Naive thymus-derived CD4-positive, alpha-beta T cell (primary cell): ENCODE data around the gene AGPAT4. TPM values are rescaled to one million over a fixed set of nuclear protein-coding genes. Genes with fewer than 3 reads are reported as not detected.
"Not testable (repeated sequence)": the region's sequence is repeated elsewhere in the genome, so short reads cannot be mapped to it uniquely, and the experiment has no call there.

Experiments
- ATAC-seq: fragments of 150-1000 bp; cut with Tn5 transposase; 2 replicates; pipeline ENCODE4 v1.10.0; 2021; ENCODE audit warnings: mild to moderate bottlenecking, moderate library complexity
- CTCF ChIA-PET: fragments of 350-600 bp; sonication (Branson Sonifier 250); formaldehyde crosslinking; loops from one replicate; lab custom pipeline; 2021; ENCODE audit warnings: antibody characterized with exemption; lab: Charles Lee
- POLR2A ChIA-PET: fragments of 350-600 bp; sonication (Branson Sonifier 250); formaldehyde crosslinking; loops from one replicate; lab custom pipeline; 2021; ENCODE audit warnings: antibody characterized with exemption, inconsistent platforms; lab: Charles Lee
- DNase-seq, 9 donors: peaks; one replicate each; pipeline versions ENCODE4 v3.0.0 to v3.0.0-alpha.2; 2020 to 2022; ENCODE audit warnings: mixed read lengths in 1 of 9
- H3K27ac ChIP-seq: one replicate; pipeline ENCODE4 v1.7.0; 2013; ENCODE audit warnings: mild to moderate bottlenecking, low read depth, low read length, moderate library complexity
- H3K27me3 ChIP-seq, 2 donors: one replicate each; pipeline ENCODE4 v1.7.0; 2013; ENCODE audit warnings: low read length in 2 of 2, mild to moderate bottlenecking in 2 of 2, moderate library complexity in 2 of 2; ENCODE audit not compliant: control insufficient read depth in 2 of 2, insufficient read depth in 2 of 2
- H3K36me3 ChIP-seq, 3 experiments: 1 replicate in 2 of 3; 2 replicates in 1 of 3; pipeline ENCODE4 v1.7.0; 2013; ENCODE audit warnings: low read length in 3 of 3, mild to moderate bottlenecking in 3 of 3, moderate library complexity in 1 of 3; ENCODE audit not compliant: insufficient read depth in 3 of 3, control insufficient read depth in 2 of 3
- H3K4me1 ChIP-seq, 2 donors: one replicate each; pipeline ENCODE4 v1.7.0; 2013; ENCODE audit warnings: low read length in 2 of 2, mild to moderate bottlenecking in 2 of 2, moderate library complexity in 1 of 2; ENCODE audit not compliant: control insufficient read depth in 2 of 2, insufficient read depth in 2 of 2
- H3K4me3 ChIP-seq: 2 replicates; pipeline ENCODE4 v1.7.0; 2013; ENCODE audit warnings: mild to moderate bottlenecking, low read length
- H3K9me3 ChIP-seq, 3 experiments: 1 replicate in 2 of 3; 2 replicates in 1 of 3; pipeline ENCODE4 v1.7.0; 2013; ENCODE audit warnings: low read length in 3 of 3; ENCODE audit not compliant: control insufficient read depth in 2 of 3
- H3K27ac Mint-ChIP-seq, 9 donors: one replicate each; pipeline ENCODE4 v1.8.0; 2020 to 2022; ENCODE audit warnings: mixed read lengths in 9 of 9, mild to moderate bottlenecking in 8 of 9, moderate library complexity in 5 of 9, inconsistent platforms in 2 of 9
- H3K27me3 Mint-ChIP-seq, 5 donors: one replicate each; pipeline ENCODE4 v1.8.0; 2021 to 2022; ENCODE audit warnings: mixed read lengths in 5 of 5, mild to moderate bottlenecking in 1 of 5
- H3K36me3 Mint-ChIP-seq, 5 donors: one replicate each; pipeline ENCODE4 v1.8.0; 2020 to 2022; ENCODE audit warnings: mixed read lengths in 5 of 5, mild to moderate bottlenecking in 3 of 5, inconsistent platforms in 1 of 5
- H3K4me1 Mint-ChIP-seq, 7 donors: one replicate each; pipeline ENCODE4 v1.8.0; 2020 to 2022; ENCODE audit warnings: mixed read lengths in 7 of 7, mild to moderate bottlenecking in 3 of 7, inconsistent platforms in 1 of 7
- H3K4me3 Mint-ChIP-seq, 10 donors: one replicate each; pipeline ENCODE4 v1.8.0; 2020 to 2022; ENCODE audit warnings: mild to moderate bottlenecking in 10 of 10, mixed read lengths in 10 of 10, moderate library complexity in 6 of 10, inconsistent platforms in 2 of 10
- H3K9me3 Mint-ChIP-seq, 11 donors: one replicate each; pipeline ENCODE4 v1.8.0; 2020 to 2022; ENCODE audit warnings: mixed read lengths in 11 of 11, mild to moderate bottlenecking in 4 of 11, inconsistent platforms in 1 of 11, moderate library complexity in 1 of 11
- intact Hi-C, 2 donors: fragments of 100-400 bp; cut with micrococcal nuclease; formaldehyde crosslinking; loops; one replicate each; pipeline ENCODE4 v1.15.1; 2023
- polyA plus RNA-seq, 2 donors: library from polyadenylated mRNA; unstranded; fragments of 300-500 nt; fragmentation: Illumina TruSeq; gene quantifications; one replicate each; pipeline ENCODE4 v1.2.3, GENCODE V29; 2021
- total RNA-seq, 6 experiments: library from RNA in 5 of 6; stranded (reverse) in 5 of 6; gene quantifications; 1 replicate in 5 of 6; 2 replicates in 1 of 6; pipeline ENCODE4 v1.2.3 and lab custom pipeline; 2021 to 2026

The AGPAT4 gene
- total and polyA plus RNA-seq, 7 experiments from 2014 or later = 1.1 to 16.2 (median 2.4) TPM

GRCh38 chr6:161191007-161191406, 82.9 kb downstream of the AGPAT4 start:
- no peaks in the 10 kb centered on the region for H3K4me1 ChIP-seq
- no peaks in the 10 kb centered on the region for H3K36me3 ChIP-seq
- POLR2A ChIA-PET = no interaction called here
- intact Hi-C loops = no loop called here
- H3K4me3 ChIP-seq = no peak overlapping the region
- no peak overlapping the region for H3K27ac ChIP-seq
- CTCF ChIA-PET = no interaction called here
- Mint-ChIP-seq H3K4me3 (no peak overlapping the region), H3K27me3 (no peaks in the 10 kb centered on the region), H3K27ac (no peak overlapping the region), H3K4me1 (peaks cover 0 to 12% (median 0%) of the 10 kb centered on the region in 7 donors), H3K36me3 (peaks cover 5 to 28% (median 16%) of the 10 kb centered on the region in 5 donors), H3K9me3 (peaks cover 2 to 21% (median 15%) of the 10 kb centered on the region in 11 donors)
- H3K27me3 ChIP-seq = no peaks in the 10 kb centered on the region
- ATAC-seq (no peak), DNase-seq (no peak)
- peaks cover 0 to 3% (median 0%) of the 10 kb centered on the region in 3 experiments for H3K9me3 ChIP-seq

DNA sequence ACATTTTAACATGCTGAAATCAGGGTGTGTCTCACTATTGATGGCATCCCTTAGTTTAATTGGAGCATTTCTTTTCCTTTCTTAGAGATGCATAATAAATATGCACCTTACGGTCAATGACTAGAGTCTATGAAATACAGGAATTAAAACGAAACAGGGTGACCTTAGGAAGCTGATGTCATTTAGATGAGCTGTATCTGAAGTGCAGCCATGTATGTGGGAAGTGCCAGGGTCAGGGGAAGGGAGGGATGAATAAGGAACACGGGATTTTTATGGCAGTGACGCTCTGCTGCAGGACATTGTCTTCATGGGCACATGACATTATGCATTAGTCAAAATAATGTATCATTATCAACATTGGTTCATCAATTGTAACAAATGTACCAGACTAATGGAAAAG, 84.0 kb downstream of the AGPAT4 start:
- Histone ChIP-seq H3K4me1 (no peaks in the 10 kb centered on the region), H3K27me3 (no peaks in the 10 kb centered on the region), H3K9me3 (peaks cover 0 to 3% (median 0%) of the 10 kb centered on the region in 3 experiments), H3K4me3 (no peak overlapping the region), H3K27ac (no peak overlapping the region), H3K36me3 (no peaks in the 10 kb centered on the region)
- Mint-ChIP-seq H3K27me3 (no peaks in the 10 kb centered on the region), H3K9me3 (peaks cover 0 to 19% (median 15%) of the 10 kb centered on the region in 11 donors), H3K4me1 (peaks cover 0 to 17% (median 0%) of the 10 kb centered on the region in 7 donors), H3K4me3 (no peak overlapping the region), H3K36me3 (peaks cover 5 to 31% (median 14%) of the 10 kb centered on the region in 5 donors), H3K27ac (no peak overlapping the region)
- DNase-seq = no peak
- ATAC-seq = no peak
- ChIA-PET POLR2A (no interaction called here), CTCF (interaction anchor here (0.6 kb wide), 2 partner anchors 12 to 100 kb away, joined by 3 to 4 read pairs; no protein-coding TSS in a partner anchor)
- intact Hi-C loops = no loop called here

- DNase-seq (no peak), ATAC-seq (no peak)
- Mint-ChIP-seq H3K4me3 (no peak overlapping the region), H3K36me3 (peaks cover 5 to 26% (median 14%) of the 10 kb centered on the region in 5 donors), H3K4me1 (peaks cover 0 to 17% (median 0%) of the 10 kb centered on the region in 7 donors), H3K27ac (no peak overlapping the region), H3K9me3 (peaks cover 0 to 19% (median 12%) of the 10 kb centered on the region in 11 donors), H3K27me3 (peaks cover 0 to 4% (median 0%) of the 10 kb centered on the region in 5 donors)
- POLR2A ChIA-PET = no interaction called here
- Histone ChIP-seq H3K36me3 (no peaks in the 10 kb centered on the region), H3K4me1 (no peaks in the 10 kb centered on the region), H3K9me3 (peaks cover 0 to 3% (median 0%) of the 10 kb centered on the region in 3 experiments), H3K4me3 (no peak overlapping the region), H3K27me3 (no peaks in the 10 kb centered on the region), H3K27ac (no peak overlapping the region)
- intact Hi-C loops = no loop called here
- CTCF ChIA-PET = interaction anchor here (0.6 kb wide), 1 partner anchor 10 kb away, joined by 3 read pairs; no protein-coding TSS in a partner anchor
Measured at GRCh38 chr6:161188547-161189465, 85.1 kb downstream of the AGPAT4 start.

GRCh38 chr6:161186173-161186769, 87.6 kb downstream of the AGPAT4 start:
- DNase-seq = no peak
- Histone ChIP-seq H3K9me3 (no peaks in the 10 kb centered on the region), H3K4me1 (no peaks in the 10 kb centered on the region), H3K27me3 (no peaks in the 10 kb centered on the region), H3K4me3 (no peak overlapping the region), H3K27ac (no peak overlapping the region), H3K36me3 (no peaks in the 10 kb centered on the region)
- POLR2A ChIA-PET = no interaction called here
- no peak for ATAC-seq
- intact Hi-C loops = no loop called here
- CTCF ChIA-PET = no interaction called here
- peaks cover 0 to 28% (median 9%) of the 10 kb centered on the region in 5 donors for H3K36me3 Mint-ChIP-seq
- peaks cover 0 to 17% (median 0%) of the 10 kb centered on the region in 7 donors for H3K4me1 Mint-ChIP-seq
- H3K4me3 Mint-ChIP-seq = peak overlapping the region in 1 of 10 donors; percentile 35
- peaks cover 0 to 5% (median 0%) of the 10 kb centered on the region in 5 donors for H3K27me3 Mint-ChIP-seq
- peaks cover 0 to 9% (median 4%) of the 10 kb centered on the region in 11 donors for H3K9me3 Mint-ChIP-seq
- peak overlapping the region in 3 of 9 donors; percentile 21 to 65 (median 56) for H3K27ac Mint-ChIP-seq

DNA sequence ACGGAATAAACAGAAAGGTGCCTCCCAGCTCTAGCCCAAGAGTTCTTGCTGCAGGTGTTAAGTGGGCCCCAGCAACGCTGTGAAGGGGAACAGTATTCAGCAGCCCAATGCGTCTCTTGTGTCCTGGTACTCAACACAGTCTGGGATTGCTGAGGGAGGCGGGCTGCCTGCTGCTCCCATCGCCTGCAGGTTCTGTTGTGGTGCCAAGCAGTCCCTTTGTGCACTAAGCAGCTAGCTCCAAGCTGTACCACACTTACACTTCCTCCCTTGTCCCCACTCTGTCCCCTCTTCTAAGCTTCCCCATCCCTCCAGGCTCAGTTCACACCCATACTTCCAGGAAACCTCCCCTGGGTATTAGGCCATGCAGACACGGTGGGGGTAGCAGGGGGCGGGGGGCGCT, 92.7 kb downstream of the AGPAT4 start:
- no peaks in the 10 kb centered on the region for H3K4me1 ChIP-seq
- no peak overlapping the region for H3K27ac Mint-ChIP-seq
- peaks cover 7 to 40% (median 13%) of the 10 kb centered on the region in 11 donors for H3K9me3 Mint-ChIP-seq
- H3K27ac ChIP-seq = no peak overlapping the region
- POLR2A ChIA-PET = no interaction called here
- H3K4me3 Mint-ChIP-seq = no peak overlapping the region
- peaks cover 0 to 5% (median 0%) of the 10 kb centered on the region in 3 experiments for H3K9me3 ChIP-seq
- peaks cover 0 to 5% (median 0%) of the 10 kb centered on the region in 7 donors for H3K4me1 Mint-ChIP-seq
- DNase-seq = no peak
- H3K36me3 Mint-ChIP-seq = peaks cover 11 to 22% (median 13%) of the 10 kb centered on the region in 5 donors
- no peak overlapping the region for H3K4me3 ChIP-seq
- H3K27me3 Mint-ChIP-seq = peaks cover 0 to 5% (median 0%) of the 10 kb centered on the region in 5 donors
- CTCF ChIA-PET = no interaction called here
- H3K27me3 ChIP-seq = no peaks in the 10 kb centered on the region
- intact Hi-C loops = no loop called here
- H3K36me3 ChIP-seq = no peaks in the 10 kb centered on the region
- ATAC-seq = no peak

- POLR2A ChIA-PET = interaction anchor here (0.6 kb wide), 1 partner anchor 116 kb away, joined by 3 read pairs; no protein-coding TSS in a partner anchor
- DNase-seq, intact Hi-C loops, H3K4me3 ChIP-seq, H3K27me3 Mint-ChIP-seq, H3K27me3 ChIP-seq, CTCF ChIA-PET, H3K4me1 ChIP-seq, H3K36me3 ChIP-seq, H3K4me1 Mint-ChIP-seq, H3K9me3 ChIP-seq, ATAC-seq, H3K4me3 Mint-ChIP-seq, H3K27ac ChIP-seq, H3K27ac Mint-ChIP-seq: not testable (repeated sequence)
- Mint-ChIP-seq H3K9me3 (peaks cover 7 to 54% (median 15%) of the 10 kb centered on the region in 11 donors), H3K36me3 (peaks cover 11 to 19% (median 13%) of the 10 kb centered on the region in 5 donors)
Measured at GRCh38 chr6:161178155-161178554, 95.7 kb downstream of the AGPAT4 start.
